Tibial artery (tissue), 4 donors: ENCODE results near the gene GIGYF1.
"Not testable (repeated sequence)": the region's sequence is repeated elsewhere in the genome, so short reads cannot be mapped to it uniquely, and the experiment has no call there.

Experiments
- DNase-seq, 2 donors: peaks; one replicate each; pipeline ENCODE4 v3.0.0-alpha.2; 2019
- H3K27ac ChIP-seq, 2 donors: fragments of 200-600 bp; sonication (generic) in 1 of 2; 1 replicate in 1 of 2; 2 replicates in 1 of 2; pipeline ENCODE4 v1.5.1; 2018 to 2019; ENCODE audit warnings: mild to moderate bottlenecking in 1 of 2
- H3K27me3 ChIP-seq, 2 donors: fragments of 200-600 bp; sonication (generic) in 1 of 2; one replicate each; pipeline versions ENCODE4 v1.5.1 to v1.6.0; 2016 to 2019
- H3K36me3 ChIP-seq, 3 donors: fragments of 200-600 bp; sonication (generic) in 2 of 3; one replicate each; pipeline ENCODE4 v1.5.1; 2016 to 2019; ENCODE audit warnings: mild to moderate bottlenecking in 2 of 3
- H3K4me1 ChIP-seq, 4 donors: fragments of 200-600 bp; sonication (generic) in 2 of 4; 1 replicate in 3 of 4; 2 replicates in 1 of 4; pipeline ENCODE4 v1.5.1; 2016 to 2019
- H3K4me3 ChIP-seq, 2 donors: fragments of 200-600 bp; sonication (generic) in 1 of 2; 1 replicate in 1 of 2; 2 replicates in 1 of 2; pipeline ENCODE4 v1.5.1; 2018 to 2019; ENCODE audit warnings: mild to moderate bottlenecking in 2 of 2
- H3K9me3 ChIP-seq, 3 donors: fragments of 200-600 bp; sonication (generic) in 1 of 3; one replicate each; pipeline ENCODE4 v1.5.1; 2016 to 2019
- CTCF ChIP-seq, 2 experiments: fragments of 200-600 bp in 1 of 2; fragments of 450-650 bp in 1 of 2; IDR thresholded peaks; one replicate each; pipeline ENCODE4 v1.5.1; 2017 to 2019; ENCODE audit warnings: antibody characterized with exemption in 2 of 2, mild to moderate bottlenecking in 1 of 2, moderate library complexity in 1 of 2
- intact Hi-C: fragments of 100-400 bp; cut with DNase I; formaldehyde crosslinking; loops from one replicate; pipeline ENCODE4 v1.15.0; 2023; ENCODE audit warnings: low total_unique reads

Gene GIGYF1

GRCh38 chr7:100705753-100706671 is 12.0 kb upstream of the GIGYF1 start, which contains the start of gene POP7:
Gene POP7, plus strand, starts transcription at chr7:100706121. Its CDS starts 710 bp downstream, at chr7:100706831.
- intact Hi-C loops = loop anchor here (5.0 kb wide), 1 partner anchor 146 kb away; the partner anchor contains the start of gene SLC12A9

DNA sequence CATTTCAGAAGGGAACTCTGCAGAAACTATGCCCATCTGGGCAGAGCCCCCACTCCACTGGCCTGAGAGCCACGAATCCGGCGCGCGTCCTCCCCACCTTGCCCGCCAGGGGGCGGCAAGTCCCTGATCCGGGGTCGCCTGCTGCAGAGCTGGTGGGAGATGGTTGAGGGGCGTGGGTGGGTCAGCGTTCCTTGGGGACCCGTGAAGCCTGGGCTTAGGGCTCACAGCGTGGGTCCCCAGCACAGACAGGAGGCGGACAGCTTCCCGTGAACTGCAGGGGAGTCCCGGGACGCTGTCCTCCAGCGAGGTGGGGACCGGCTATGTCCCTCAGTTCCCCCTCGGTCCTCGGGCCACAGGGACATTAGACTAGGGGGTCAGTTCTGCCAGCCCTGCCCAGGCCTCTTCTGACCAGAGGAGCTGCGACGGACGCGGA is 11.3 kb upstream of the GIGYF1 start:
- intact Hi-C loops = loop anchor here (5.0 kb wide), 1 partner anchor 147 kb away; the partner anchor contains the start of gene SLC12A9
- Histone ChIP-seq H3K9me3 (no peaks in the 10 kb centered on the region), H3K4me3 (peak overlapping the region; percentile 63 to 77), H3K27ac (peak overlapping the region; percentile 90 to 96), H3K4me1 (peaks cover 0 to 21% (median 19%) of the 10 kb centered on the region in 4 donors), H3K27me3 (no peaks in the 10 kb centered on the region), H3K36me3 (no peaks in the 10 kb centered on the region)
- DNase-seq = peak; percentile 53 to 85
- TF ChIP-seq CTCF (IDR thresholded peaks at IDR 0.05) = peak; percentile 90 to 93

More at GRCh38 chr7:100705753-100706671, 12.0 kb upstream of the GIGYF1 start, which contains the start of gene POP7:
- Histone ChIP-seq H3K4me1 (peaks cover 0 to 21% (median 19%) of the 10 kb centered on the region in 4 donors), H3K4me3 (peak within 1 kb of the TSS; percentile 63 to 77), H3K36me3 (no peaks in the 10 kb centered on the region), H3K27me3 (no peaks in the 10 kb centered on the region), H3K27ac (peak within 1 kb of the TSS; percentile 90 to 96), H3K9me3 (no peaks in the 10 kb centered on the region)
- TF ChIP-seq CTCF (IDR thresholded peaks at IDR 0.05) = no peak
- DNase-seq = peak; percentile 98 to 99

DNA sequence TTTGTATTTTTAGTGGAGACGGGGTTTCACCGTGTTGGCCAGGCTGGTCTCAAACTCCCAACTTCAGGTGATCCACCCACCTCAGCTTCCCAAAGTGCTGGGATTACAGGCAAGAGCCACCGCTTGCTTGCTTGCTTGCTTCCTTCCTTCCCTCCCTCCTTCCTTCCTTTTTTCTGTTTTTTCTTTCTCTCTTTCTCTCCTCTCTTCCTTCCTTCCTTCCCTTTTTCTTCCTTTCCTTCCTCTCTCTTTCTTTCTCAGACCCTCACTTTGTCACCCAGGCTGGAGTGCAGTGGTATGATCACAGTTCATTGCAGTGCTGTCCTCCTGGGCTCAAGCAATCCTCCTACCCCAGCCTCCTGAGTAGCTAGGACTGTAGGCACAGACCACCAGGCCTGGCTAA is 7.0 kb upstream of the GIGYF1 start:
- H3K4me3 ChIP-seq, H3K27ac ChIP-seq, intact Hi-C loops, H3K27me3 ChIP-seq, H3K9me3 ChIP-seq, H3K4me1 ChIP-seq, H3K36me3 ChIP-seq, DNase-seq: not testable (repeated sequence)

GRCh38 chr7:100699018-100699417 is 5.0 kb upstream of the GIGYF1 start:
- Histone ChIP-seq H3K4me3 (no peak overlapping the region), H3K9me3 (no peaks in the 10 kb centered on the region), H3K27me3 (peaks cover 0 to 5% of the 10 kb centered on the region in 2 donors), H3K4me1 (peaks cover 0 to 6% (median 0%) of the 10 kb centered on the region in 4 donors), H3K36me3 (no peaks in the 10 kb centered on the region), H3K27ac (no peak overlapping the region)
- no peak for DNase-seq
- intact Hi-C loops = no loop called here
- TF ChIP-seq CTCF (IDR thresholded peaks at IDR 0.05) = no peak

DNA sequence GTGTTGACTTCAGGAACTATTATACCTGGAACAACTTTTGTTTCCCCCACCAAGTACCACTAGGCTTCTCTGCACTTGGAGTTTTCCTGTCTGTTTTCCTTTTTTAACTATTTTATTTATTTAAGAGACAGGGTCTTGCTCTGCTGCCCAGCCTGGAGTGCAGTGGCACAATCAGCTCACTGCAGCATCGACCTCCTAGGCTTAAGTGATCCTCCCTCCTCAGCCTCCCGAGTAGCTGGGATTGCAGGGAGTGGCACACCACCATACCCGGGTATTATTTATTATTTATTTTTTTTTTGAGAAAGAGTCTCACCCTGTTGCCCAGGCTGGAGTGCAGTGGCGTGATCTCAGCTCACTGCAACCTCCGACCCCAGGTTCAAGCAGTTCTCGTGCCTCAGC is 2.1 kb upstream of the GIGYF1 start:
- H3K4me3 ChIP-seq = no peak overlapping the region
- H3K4me1 ChIP-seq = peaks cover 0 to 26% (median 19%) of the 10 kb centered on the region in 4 donors
- H3K36me3 ChIP-seq = no peaks in the 10 kb centered on the region
- H3K27me3 ChIP-seq = peaks cover 0 to 5% of the 10 kb centered on the region in 2 donors
- no peaks in the 10 kb centered on the region for H3K9me3 ChIP-seq
- H3K27ac ChIP-seq = no peak overlapping the region
- TF ChIP-seq CTCF (IDR thresholded peaks at IDR 0.05) = no peak
- intact Hi-C loops = no loop called here
- DNase-seq = no peak
